AG04450 (cell line): Measurements from ENCODE around the gene INO80B. TPM values are rescaled to one million over a fixed set of nuclear protein-coding genes. Genes with fewer than 3 reads are reported as not detected.
"Not testable (repeated sequence)": the region's sequence is repeated elsewhere in the genome, so short reads cannot be mapped to it uniquely, and the experiment has no call there.

Experiments
- CTCF ChIA-PET: fragments of 300-600, 350-600 bp; formaldehyde crosslinking; extraction: SDS; loops from one replicate; lab custom pipeline; 2022; ENCODE audit warnings: antibody characterized with exemption, inconsistent platforms; lab: Charles Lee
- POLR2A ChIA-PET: fragments of 350-600 bp; formaldehyde crosslinking; extraction: SDS; loops from one replicate; lab custom pipeline; 2021; ENCODE audit warnings: antibody characterized with exemption, inconsistent platforms; lab: Yijun Ruan, JAX
- DNase-seq: peaks from one replicate; pipeline ENCODE4 v3.0.0-alpha.2; 2011; ENCODE audit warnings: low read depth, low spot score
- H3K27ac ChIP-seq: one replicate; pipeline ENCODE4 v1.5.1; 2012; ENCODE audit warnings: low read depth, low read length, control low read depth
- H3K27me3 ChIP-seq: one replicate; pipeline ENCODE4 v1.6.0; 2012; ENCODE audit warnings: low read length; ENCODE audit not compliant: control insufficient read depth, insufficient read depth
- H3K4me3 ChIP-seq: 2 replicates; pipeline ENCODE4 v1.5.1; 2011; ENCODE audit warnings: mild to moderate bottlenecking, low read depth, low read length, control low read depth
- H3K9me3 ChIP-seq: 2 replicates; pipeline ENCODE4 v1.5.1; 2012; ENCODE audit warnings: low read length; ENCODE audit not compliant: control insufficient read depth, insufficient read depth
- polyA plus RNA-seq: library from polyadenylated mRNA; depleted of rRNA; stranded (reverse); fragments of >200 nt; gene quantifications from 2 replicates; pipeline ENCODE4 v1.2.3, GENCODE V29; 2011
- TF ChIP-seq, protein P1 (sequence below): IDR thresholded peaks from 2 replicates; pipeline ENCODE4 v1.5.1; 2011; ENCODE audit warnings: low read depth, low read length, control low read depth, inconsistent platforms

INO80B gene
- polyA plus RNA-seq, 1 experiment: 4.8 TPM

DNA sequence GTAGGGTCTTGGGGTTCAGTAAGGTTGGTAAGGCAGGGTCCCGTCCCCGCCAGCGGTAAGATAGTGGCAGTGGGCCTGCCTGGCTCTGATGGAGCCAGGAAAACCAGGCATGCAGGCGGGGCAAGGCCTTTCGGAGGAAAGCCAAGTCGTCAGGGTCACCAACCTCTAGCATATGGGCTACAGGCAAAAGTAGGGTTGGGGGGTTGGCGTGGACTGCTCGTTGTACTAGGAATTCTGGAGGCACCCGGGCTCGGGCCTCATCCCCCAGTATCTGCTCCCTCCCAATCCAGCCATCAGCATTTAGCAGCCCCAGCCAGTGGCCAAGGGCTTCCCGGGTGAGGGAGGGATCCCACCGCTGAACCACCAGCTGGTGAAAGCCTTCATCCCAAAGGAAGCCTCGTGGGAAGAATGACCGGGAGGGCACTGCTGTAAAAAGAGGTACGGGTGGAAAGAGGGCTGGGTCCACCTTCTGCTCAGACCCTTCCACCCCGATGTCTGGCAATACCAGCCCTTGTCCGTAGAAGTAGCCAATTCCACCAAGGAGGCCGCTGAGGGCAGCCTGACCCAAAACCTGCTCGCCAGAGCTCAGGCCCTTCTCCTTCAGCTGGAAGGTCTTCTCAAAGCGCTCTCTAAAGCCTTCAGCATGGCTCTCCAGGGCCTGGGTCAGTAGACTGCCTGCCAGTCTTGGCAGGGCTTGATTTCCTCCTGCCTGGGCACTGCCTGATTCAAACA is 7.3 kb downstream of the INO80B start:
- DNase-seq: no peak
- TF ChIP-seq, protein P1, sequence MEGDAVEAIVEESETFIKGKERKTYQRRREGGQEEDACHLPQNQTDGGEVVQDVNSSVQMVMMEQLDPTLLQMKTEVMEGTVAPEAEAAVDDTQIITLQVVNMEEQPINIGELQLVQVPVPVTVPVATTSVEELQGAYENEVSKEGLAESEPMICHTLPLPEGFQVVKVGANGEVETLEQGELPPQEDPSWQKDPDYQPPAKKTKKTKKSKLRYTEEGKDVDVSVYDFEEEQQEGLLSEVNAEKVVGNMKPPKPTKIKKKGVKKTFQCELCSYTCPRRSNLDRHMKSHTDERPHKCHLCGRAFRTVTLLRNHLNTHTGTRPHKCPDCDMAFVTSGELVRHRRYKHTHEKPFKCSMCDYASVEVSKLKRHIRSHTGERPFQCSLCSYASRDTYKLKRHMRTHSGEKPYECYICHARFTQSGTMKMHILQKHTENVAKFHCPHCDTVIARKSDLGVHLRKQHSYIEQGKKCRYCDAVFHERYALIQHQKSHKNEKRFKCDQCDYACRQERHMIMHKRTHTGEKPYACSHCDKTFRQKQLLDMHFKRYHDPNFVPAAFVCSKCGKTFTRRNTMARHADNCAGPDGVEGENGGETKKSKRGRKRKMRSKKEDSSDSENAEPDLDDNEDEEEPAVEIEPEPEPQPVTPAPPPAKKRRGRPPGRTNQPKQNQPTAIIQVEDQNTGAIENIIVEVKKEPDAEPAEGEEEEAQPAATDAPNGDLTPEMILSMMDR: no peak
- Histone ChIP-seq H3K9me3 (no peaks in the 10 kb centered on the region; the same call in 1 of the 2 replicates), H3K27me3 (no peaks in the 10 kb centered on the region), H3K4me3 (no peak overlapping the region), H3K27ac (peak overlapping the region; percentile 11)
- ChIA-PET POLR2A (no interaction called here), CTCF (interaction anchor here (1.2 kb wide), 1 partner anchor 160 kb away, joined by 14 read pairs; no protein-coding TSS in a partner anchor)

DNA sequence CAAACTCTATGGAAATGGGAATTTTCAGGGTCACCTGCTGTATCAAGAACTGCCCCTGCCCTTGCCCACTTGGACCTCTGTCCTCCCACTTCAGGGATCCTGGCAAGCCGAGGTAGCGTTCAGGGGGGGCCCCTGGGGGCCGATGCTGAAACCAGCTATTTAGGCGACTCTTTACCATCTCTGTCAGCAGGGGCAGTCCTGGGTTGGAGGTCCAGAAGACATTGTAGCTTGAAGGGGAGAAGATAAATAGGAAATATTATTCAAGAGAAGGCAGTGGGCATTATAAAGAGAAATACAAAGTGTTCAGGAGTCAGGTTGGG is 7.9 kb downstream of the INO80B start:
- Histone ChIP-seq H3K27ac (no peak overlapping the region), H3K27me3 (no peaks in the 10 kb centered on the region), H3K9me3 (no peaks in the 10 kb centered on the region; the same call in 1 of the 2 replicates), H3K4me3 (no peak overlapping the region)
- ChIA-PET CTCF (no interaction called here), POLR2A (no interaction called here)
- no peak for DNase-seq
- TF ChIP-seq, protein P1: no peak

GRCh38 chr2:74464406-74464805 is 9.5 kb downstream of the INO80B start:
- Histone ChIP-seq H3K9me3 (no peaks in the 10 kb centered on the region; the same call in 1 of the 2 replicates), H3K27ac (no peak overlapping the region), H3K27me3 (no peaks in the 10 kb centered on the region), H3K4me3 (peak overlapping the region; percentile 82)
- ChIA-PET POLR2A (interaction anchor here (1.0 to 1.4 kb wide), 2 partner anchors 10 to 112 kb away, joined by 3 read pairs; partner anchors contain the start of gene INO80B), CTCF (interaction anchor here (0.7 to 1.1 kb wide), 3 partner anchors 14 to 55 kb away, joined by 3 to 4 read pairs (median 3); no protein-coding TSS in a partner anchor)
- DNase-seq: no peak
- TF ChIP-seq, protein P1: no peak

DNA sequence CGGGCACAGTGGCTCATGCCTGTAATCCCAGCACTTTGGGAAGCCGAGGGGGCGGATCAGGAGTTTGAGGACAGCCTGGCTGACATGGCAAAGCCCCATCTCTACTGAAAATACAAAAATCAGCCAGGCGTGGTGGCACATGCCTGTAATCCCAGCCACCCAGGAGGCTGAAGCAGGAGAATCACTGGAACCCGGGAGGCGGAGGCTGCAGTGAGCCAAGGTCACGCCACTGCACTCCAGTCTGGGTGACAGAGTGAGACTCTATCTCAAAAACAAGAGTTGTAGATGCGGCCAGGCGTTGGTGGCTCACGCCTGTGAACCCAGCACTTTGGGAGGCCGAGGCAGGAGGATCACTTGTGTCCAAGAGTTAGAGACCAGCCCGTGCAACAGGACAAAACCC is 15.9 kb downstream of the INO80B start:
- not testable (repeated sequence) for H3K27ac ChIP-seq, H3K27me3 ChIP-seq, H3K4me3 ChIP-seq, DNase-seq, H3K9me3 ChIP-seq
- ChIA-PET POLR2A (interaction anchor here (2.9 kb wide), 1 partner anchor 12 kb away, joined by 13 read pairs; the partner anchor contains the start of gene WBP1), CTCF (interaction anchor here (0.6 to 1.4 kb wide), 2 partner anchors 12 to 16 kb away, joined by 3 to 5 read pairs; partner anchors contain the start of genes CCDC142, INO80B and TTC31)

DNA sequence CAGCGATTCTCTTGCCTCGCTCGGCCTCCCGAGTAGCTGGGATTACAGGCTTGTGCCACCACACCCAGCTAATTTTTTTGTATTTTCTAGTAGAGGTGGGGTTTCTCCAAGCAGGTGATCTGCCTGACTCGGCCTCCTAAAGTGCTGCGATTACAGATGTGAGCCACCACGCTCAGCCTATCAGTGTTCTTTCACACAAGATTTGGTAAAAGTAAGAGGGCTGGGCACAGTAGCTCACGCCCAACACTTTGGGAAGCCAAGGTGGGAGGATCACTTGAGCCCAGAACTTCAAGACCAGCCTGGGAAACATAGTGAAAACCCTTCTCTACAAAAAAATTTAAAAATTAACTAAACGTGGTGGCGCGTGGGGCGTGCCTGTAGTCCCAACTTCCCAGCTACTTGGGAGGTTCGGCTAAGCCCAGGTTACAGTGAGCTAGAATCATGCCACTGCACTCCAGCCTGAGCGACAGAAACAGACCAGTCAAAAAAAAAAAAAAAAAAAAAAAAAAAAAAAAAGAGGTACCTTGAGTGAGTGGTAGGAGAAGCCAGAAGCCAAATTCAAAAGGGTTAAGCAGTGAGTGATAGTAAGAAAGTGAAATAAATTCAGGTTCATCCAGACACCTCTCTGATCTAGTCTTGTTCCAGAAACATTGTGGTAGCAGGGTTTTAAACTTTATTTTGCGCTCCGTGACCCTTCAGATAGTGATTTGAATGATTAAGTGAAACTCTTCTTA is 16.6 kb downstream of the INO80B start:
- ChIA-PET POLR2A (interaction anchor here (2.9 kb wide), 1 partner anchor 13 kb away, joined by 13 read pairs; the partner anchor contains the start of gene WBP1), CTCF (interaction anchor here (0.6 to 1.4 kb wide), 3 partner anchors 12 to 118 kb away, joined by 3 to 5 read pairs (median 4); partner anchors contain the start of genes CCDC142, INO80B and TTC31)
- peak overlapping the region; percentile 89 for H3K4me3 ChIP-seq
- DNase-seq: no peak
- peak overlapping the region; percentile 89 for H3K27ac ChIP-seq
- TF ChIP-seq, protein P1: no peak
- H3K9me3 ChIP-seq: no peaks in the 10 kb centered on the region; the same call in 1 of the 2 replicates
- no peaks in the 10 kb centered on the region for H3K27me3 ChIP-seq
